NCI-H510A treated with DMSO at 0.1 percent for 48 hours (cell line): ENCODE data around the gene EPB41L5.
"Not testable (repeated sequence)": the region's sequence is repeated elsewhere in the genome, so short reads cannot be mapped to it uniquely, and the experiment has no call there.

Experiments
- DNase-seq: peaks from one replicate; lab custom pipeline; 2025; lab: John Stamatoyannopoulos, UW

The EPB41L5 gene

GRCh38 chr2:120199817-120200459, 187.1 kb downstream of the EPB41L5 start:
- DNase-seq = not testable (repeated sequence)

DNA sequence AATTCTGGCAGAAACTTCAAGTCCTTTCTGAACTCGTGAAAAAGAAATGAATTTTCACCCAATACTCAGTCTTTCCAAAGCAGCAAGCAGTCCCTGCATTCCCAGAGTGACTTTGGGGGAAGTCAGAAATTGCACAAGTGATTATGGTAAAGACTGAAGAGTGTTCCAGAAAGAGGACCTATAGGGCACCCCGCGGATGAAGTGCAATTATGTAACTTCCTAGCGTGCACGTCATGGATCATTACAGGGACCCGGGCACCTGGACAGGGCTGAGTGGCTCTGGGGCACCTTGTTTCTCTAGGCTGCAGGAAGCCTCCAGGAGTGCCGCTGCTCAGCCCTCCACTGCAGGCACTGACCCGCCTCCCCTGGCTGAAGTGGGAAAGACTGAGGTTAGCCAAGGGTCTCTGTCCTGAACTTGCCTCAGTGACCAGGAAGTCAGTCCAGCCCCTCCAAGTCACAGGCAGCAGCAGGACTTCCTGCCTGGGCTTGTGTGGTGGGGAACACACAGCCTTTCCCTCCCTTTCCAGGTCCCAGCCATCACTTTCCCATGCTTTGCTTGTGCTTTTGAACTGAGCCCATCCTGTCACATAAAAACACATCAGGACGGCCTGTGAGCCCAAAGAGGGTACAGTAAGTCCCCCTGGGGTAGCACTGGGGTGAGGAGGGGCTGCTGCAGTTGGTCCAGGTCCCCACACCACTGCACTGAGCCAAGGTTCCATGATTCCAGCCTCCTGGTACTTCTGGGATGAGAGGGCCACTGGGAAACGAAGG, 190.6 kb downstream of the EPB41L5 start:
- DNase-seq = peak; percentile 24

GRCh38 chr2:120204022-120204405, 191.1 kb downstream of the EPB41L5 start:
- no peak for DNase-seq

GRCh38 chr2:120204417-120204816, 191.5 kb downstream of the EPB41L5 start:
- no peak for DNase-seq

- DNase-seq = no peak
Observed at GRCh38 chr2:120204945-120205670, 192.2 kb downstream of the EPB41L5 start.

DNA sequence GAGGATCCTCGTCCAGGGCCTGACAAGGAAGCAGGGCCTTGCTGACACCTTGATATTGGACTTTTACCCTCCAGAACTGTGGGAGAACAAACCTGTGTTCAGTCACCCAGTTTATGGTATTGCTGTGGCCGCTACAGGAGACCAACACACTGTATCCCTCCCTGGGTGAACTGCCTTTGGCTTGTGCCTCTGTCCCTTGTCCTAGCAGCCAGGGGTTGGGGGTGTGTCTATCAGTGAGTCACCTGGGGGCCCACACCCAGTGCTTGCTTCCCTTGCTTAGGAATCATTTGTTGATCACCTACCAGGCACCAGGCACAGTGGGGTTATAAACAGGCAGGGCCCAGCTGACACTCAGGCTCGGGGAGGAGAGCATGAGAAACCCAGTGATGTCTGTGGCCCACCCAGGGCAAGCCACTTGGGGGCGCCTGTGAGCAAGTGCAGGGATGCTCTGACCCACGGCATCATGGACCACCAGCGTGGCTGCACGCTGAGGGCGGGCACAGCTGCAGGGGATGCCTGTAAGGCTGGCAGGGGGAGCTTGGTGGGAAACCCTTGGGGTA, 193.2 kb downstream of the EPB41L5 start:
- no peak for DNase-seq

DNA sequence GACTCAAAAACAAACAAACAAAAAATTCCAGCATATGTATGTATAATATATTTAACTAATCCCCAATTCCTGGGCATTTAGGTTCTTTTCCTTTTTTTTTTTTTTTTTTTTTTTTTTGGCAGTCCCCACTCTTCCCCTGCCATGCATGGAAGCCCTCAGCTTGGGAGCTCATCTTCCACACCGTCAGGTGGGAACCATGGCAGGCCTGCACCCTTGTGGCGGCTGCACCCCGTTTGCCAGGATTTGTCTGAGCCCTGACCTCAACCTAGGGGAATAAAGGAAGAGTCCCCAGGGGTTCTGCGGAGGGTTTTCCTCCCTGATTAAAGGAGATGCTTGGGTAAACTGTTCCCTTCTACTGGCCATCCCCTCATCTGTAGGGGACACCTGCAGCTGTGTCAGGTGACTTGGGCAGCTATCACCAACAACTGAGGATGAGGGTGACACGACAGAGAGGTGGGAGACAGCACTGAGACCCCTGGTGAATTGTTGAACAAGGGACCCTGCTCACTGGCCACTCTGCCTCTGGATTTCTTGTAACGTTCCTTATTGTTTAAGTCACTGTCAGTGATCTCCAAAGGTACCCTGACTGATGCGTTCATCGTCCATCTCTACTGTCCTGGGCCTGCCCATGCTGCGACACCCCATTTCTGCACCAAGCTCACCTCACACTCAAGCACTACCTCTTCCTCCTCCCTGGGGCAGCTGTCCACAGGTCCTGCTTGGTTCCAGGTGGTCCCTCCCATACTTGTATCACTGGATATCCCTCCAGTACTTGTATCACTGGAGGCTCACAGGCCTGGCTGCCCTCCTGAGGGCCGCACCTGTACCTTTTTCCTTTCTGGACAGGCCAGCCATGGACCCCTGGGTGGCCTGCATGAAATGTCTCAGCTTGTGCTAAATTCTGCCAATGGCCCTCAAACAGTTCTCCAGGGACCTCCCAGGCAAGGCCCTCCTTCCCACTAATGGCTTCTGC, 195.8 kb downstream of the EPB41L5 start:
- DNase-seq = no peak

GRCh38 chr2:120209427-120210269, 196.8 kb downstream of the EPB41L5 start:
- no peak for DNase-seq

DNA sequence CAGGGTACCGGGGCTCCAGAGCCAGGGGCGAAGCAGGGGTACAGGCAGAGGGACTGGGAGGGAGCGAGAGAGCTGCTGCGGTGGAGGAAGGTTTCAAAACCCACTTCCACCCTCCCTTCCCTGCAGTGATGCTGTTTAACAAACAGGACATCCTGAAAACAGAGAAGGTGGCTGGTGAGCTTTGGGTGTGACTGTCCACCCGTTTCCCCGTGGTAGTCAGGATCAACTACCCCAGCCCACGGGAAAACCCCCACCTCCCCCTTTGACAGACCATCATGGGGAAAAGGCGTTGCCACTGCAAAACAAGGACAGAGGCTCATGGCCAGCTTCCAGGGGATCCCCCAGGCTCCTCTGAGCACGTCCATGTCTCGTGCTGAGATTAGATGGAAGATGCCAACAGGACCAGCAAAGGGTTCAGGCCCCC, 197.4 kb downstream of the EPB41L5 start:
- no peak for DNase-seq

DNA sequence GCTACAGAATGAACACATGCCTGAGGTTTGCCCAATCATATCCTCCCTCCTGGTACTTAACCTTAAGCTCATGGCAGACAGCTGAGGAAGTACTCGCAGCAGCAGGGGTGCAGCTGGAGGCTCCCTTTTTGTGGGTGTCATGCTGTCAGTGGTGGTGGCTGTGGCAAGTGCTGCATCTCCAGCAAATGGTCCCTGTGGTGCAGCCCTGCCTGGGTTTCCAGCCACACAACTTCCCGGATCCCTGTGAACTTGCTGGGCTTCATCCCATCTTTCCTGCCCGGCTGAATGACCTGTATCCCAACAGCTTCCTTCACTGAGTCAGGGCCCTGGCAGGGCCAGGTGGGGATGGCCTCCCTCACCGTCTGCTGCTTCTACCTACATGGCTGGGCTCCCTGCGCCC, 205.3 kb downstream of the EPB41L5 start:
- no peak for DNase-seq

GRCh38 chr2:120219291-120219690, 206.4 kb downstream of the EPB41L5 start:
- no peak for DNase-seq

DNA sequence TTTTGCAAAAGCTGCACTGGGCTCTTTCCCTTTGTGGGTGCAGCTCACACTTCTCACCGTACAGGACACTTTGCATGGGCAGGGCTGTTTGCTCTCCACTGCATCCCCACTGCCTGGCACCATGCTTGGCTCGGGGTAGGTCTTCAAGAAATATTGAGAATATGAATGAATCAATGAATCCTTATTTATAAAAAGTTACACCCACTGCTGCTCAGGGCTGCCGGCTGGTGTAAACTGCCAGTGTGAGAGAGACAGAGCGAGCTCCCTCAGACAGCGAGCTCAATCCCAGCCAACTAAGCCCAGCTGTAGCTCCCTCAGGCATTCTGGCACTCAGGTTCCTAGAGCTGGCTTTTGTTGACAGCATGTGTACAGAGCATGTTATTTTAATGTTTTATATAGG, 206.9 kb downstream of the EPB41L5 start:
- no peak for DNase-seq

DNA sequence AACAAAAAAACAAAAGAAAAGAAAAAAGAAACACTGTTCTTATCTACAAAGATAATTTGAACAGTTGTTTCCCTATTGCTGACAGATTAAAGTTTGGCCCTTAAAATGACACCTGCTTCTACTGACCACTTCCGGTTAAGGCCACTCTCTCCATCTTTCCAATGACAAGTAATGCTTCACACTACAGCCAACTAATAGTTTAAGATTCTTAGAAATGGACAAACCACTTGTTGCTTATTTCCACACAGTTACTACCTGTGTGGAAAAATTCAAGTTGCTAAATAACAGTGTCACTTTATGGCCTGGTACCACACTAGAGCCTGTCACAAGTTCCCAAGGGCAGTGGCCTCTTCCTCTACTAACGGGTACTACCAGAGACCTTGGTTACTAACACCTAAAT, 207.9 kb downstream of the EPB41L5 start:
- no peak for DNase-seq

DNA sequence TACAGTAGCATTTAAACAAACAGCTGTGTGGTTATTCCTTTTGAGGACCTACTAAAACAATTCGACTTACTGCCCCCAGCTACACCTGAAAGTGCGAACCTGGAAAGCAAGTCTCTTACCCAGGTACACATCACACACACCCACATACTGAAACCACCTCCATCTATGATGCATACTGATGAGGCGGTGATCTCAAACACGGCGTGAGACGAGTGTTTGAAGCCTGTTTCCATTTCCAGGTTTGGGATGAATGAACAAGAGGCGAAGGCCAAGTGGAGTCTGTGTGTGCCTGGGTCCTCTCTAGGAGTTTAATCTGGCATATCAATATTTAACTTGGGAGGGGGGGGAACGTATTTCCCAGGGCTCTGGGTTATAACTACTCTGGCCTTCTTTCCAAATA, 208.7 kb downstream of the EPB41L5 start:
- DNase-seq = no peak

GRCh38 chr2:120222186-120223033, 209.5 kb downstream of the EPB41L5 start:
- DNase-seq = no peak

DNA sequence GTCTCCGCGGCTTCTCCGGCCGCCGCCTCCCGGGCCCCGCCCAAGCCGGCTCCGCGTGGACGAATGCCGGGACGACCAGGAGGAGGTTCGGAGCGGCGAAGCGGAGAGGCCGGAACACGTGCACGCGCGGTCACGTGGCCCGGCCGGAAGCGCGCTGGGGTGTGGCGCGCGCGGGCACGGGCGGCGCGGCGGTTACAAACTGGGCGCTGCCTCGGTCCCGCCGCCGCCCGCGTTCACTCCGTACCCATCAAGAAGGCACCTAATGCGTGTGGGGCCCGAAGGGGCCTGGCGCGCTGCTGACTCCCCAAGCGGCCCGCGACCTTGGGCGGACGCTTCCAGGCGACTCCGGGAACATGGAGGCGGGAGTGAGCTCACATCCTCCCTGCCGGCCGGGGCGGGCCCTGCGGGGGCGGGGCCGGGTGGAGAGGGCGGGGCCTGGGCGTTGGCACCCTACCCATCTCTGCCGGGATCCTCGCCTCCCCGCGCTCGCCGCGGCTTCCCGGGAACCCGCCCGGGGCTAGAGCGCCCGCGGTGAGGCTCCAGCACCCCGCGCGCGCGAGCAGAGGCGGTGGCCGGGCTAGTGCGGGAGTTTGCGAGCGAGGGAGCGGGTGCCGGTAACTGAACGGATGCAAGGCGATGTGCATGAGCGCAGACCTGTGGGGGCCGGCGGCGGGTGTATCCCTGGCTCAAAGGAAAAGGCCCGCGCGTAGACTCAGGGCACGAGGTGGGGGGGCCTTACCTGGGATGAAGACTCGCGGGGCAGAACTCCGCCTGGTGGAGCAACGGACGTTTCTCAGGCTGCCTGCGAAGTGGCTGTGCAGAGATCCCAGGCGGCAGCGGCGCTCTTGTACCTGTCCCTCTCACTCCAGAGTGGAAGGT, 210.4 kb downstream of the EPB41L5 start, which contains the start of gene TMEM185B:
TSS of gene TMEM185B (minus strand) at position 367 of the 879 bp plus-strand sequence. CDS start 424 bp downstream, outside the sequence.
- peak; percentile 80 for DNase-seq

GRCh38 chr2:120224256-120224655, 211.4 kb downstream of the EPB41L5 start:
- no peak for DNase-seq
